SKM-1 (cell line): ENCODE results near the gene ADAM11.
"Not testable (repeated sequence)": the region's sequence is repeated elsewhere in the genome, so short reads cannot be mapped to it uniquely, and the experiment has no call there.

Source experiments
- DNase-seq: peaks from one replicate; lab custom pipeline; 2025; ENCODE audit not compliant: unreplicated experiment; lab: John Stamatoyannopoulos, UW

The ADAM11 gene

DNA sequence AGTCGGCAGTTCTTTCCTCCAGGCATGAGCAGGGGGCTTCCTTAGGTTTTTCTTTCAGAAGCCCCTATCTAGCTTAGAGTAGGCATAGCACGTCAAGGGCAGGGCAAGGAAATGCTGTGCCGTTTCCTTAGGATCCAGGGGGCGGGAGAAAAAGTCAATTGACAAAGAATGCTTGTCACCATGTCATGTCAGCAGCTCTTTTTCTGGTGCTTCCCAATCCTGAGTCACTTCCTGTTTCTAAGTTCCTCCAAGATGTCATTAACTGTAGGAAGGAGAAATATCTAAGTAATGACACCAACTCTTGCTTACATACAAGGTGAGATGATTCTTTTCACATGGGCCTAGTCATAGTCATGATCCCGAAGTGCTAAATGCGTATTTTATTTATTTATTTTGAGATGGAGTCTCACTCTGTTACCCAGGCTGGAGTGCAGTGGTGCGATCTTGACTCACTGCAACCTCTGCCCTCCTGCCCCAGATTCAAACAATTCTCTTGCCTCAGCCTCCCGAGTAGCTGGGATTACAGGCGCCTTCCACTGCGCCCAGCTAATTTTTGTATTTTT lies 36.1 kb downstream of the ADAM11 start:
- DNase-seq: peak; percentile 47

DNA sequence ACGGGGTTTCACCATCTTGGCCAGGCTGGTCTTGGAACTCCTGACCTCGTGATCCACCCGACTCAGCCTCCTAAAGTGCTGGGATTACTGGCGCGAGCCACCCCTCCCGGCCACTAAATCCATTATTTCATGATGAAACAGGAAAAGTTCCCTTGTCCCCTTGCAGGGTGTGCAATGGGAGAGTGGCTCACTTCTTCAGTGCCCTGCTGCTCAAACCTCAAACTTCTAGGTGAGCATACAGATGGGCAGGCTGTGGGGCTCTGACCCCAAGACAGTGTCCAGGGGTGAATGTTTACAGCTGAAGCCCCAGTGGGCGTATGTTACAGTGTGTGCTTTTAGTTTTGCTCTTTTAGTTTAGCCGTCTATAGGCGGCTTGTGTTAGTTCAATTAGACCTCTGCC lies 36.6 kb downstream of the ADAM11 start:
- DNase-seq: no peak

DNA sequence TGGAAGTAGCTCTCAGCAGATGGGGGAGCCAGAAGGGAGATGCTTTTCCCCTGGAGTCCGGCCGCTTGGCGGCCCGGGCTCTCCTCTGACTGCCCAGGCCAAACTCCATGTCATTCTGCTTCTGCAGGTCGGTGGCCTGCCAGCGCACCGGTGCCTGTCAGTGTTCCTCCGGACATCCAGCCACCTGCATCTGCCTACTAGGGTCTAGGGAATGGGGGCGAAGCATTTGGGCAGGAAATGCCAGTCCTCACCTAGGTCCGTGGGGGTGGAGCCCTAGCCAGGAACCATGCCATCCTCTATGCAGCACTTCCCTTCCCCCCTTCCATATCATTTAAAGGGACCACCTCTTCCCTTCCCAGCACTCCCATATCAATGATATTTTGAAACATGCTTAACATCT lies 37.1 kb downstream of the ADAM11 start:
- DNase-seq: no peak

DNA sequence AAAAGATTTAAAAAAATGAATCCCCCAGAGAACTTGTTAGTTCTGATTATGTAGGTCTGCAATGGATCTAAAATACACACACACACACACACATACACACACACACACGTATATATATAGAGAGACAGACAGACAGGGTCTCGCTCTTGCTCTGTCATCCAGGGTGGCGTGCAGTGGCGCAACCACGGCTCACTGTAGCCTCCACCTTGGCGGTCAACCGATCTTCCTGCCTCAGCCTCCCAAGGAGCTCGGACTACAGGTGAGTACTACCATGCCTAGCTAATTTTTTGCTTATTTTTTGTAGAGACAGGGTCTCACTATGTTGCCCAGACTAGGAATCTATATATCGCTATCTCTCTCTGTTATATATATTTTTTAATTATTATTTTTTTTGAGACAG lies 37.9 kb downstream of the ADAM11 start:
- no peak for DNase-seq

DNA sequence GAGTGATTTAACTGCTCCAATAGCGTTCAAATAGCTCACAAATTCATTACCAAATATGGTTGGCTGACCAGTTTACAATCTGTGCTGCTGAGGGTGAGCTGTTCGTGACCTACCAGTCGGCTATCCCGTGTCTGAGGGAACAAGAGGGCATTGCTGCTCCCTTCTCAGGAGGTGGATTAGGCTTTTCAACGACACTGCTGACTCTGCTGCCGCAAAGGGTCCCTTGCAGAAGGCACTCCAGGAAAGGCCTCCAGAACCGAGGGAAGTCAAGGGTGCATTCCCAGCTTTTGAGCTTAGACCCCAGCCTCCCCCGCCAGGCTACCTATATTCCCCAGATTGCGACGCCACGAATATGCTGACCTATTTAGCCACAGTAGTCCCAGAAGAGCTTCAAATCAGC lies 39.0 kb downstream of the ADAM11 start:
- DNase-seq: no peak

DNA sequence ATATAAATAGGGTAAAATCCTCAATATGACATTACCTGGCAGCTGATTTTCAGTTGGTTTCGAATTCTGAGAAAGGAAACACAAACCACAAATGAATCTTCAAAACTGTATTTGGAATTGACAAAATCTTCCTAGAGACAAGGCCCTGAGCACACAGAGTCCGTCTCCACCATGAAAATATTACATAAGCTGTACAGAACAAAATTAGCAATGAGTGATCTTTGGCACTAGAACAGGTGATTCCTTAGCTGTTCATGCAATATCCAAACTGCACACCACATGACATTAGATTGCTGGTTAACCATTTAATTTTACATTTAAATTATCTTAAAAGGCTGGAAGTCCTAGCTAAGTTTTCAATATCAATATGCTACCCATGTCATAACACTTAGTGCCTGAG lies 39.6 kb downstream of the ADAM11 start:
- DNase-seq: no peak

DNA sequence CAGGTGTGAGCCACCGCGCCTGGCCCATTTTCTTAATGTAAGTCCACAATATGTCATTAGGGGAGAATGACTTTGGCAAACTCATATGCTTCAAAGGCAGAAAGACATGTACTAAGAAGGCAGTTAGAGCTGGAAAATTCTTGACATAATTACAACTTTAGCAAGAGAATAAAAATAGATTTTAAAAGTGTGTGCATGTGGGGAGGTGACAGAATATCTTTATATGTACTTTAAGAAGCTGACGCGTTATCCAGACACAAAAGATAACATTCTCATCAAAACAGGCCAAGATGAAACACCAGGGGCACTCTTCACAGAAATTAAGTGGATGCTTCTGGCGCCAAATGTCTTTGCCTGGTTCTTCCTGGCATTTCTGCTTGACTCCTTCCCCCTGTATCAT lies 43.1 kb downstream of the ADAM11 start:
- DNase-seq: no peak

DNA sequence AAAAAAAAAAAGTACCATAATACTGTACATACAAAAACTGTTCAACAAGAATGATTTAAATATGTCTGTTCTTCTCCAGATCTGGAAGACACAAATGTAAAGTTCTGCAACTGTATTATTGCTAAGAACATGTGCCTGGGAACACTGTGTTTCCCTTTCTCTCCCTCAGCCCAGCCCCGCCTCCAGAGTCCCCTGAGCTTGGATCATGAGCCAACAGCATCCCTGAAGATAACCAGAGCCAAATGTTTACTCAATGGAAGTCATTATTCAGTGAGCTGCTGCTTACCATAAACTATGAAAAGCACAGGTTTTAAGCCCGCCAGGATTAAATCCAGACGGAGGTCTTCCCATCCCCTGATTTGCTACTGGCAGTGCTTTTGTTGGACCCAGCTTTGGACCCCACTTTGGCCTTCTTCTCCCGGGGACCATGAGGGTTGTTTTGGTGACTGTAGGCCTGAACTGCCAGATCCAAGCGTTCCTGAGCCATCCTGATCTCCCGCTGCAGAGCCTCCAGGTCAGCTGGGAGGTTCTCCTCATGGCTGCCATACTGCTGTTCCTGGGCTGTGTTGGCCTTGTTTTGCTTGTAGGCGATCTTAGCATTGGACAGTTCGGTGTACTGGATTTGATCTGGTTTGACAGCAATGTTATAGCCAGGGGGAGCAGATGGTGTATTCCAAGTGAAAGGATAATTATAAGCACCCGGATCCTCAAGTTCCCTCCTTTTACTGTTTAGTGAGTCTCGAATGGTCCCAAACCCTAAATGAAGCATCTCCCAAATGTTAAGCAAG lies 45.7 kb downstream of the ADAM11 start:
- no peak for DNase-seq

DNA sequence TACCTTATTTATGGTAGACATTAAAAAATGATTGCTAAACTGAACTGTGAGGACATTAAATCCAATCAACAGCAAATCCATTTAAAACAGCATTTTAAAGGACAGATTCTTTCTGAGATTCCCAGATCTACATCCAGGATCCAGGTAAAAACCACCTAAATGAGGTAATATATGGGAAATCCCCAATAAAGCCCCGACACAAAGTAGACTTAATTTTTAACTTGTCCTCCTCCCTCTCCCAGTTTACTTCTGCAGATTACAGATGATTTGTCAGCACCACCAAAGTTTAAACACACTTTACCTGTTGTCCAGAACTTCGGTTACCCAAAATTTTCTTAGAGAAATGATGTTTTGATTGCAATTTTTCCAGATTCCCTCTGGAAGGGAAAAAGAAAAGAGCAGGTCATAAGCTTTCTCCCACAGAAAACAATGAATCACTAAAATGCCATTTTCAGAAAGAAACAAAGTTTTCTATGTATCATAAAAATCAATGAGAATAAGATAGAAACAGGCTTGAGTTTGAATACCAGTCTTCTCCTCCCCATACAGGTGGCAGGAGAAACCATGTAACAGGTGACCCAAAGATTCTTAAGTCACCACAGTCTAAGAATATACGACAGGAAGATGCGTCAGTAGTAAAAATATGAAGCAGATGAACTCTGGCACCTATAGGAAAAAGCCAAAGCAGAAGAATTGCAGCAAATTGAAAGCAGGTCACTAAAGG lies 48.5 kb downstream of the ADAM11 start:
- no peak for DNase-seq

DNA sequence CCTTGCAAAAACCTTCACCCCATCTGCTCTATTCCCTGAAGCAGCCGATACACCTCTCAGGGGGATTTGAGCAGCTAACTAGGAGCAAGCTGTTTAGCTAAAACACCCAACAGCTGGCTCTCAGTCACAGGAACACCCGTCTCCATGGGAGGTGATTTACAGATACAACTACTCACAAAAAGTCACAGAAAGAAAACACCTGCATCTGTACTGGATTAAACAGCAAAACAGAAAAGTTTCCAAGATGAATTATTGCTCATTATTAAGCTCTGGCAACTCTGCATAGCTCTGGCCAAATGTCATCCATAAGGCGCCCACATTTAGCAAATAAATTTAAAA lies 49.0 kb downstream of the ADAM11 start:
- DNase-seq: no peak

DNA sequence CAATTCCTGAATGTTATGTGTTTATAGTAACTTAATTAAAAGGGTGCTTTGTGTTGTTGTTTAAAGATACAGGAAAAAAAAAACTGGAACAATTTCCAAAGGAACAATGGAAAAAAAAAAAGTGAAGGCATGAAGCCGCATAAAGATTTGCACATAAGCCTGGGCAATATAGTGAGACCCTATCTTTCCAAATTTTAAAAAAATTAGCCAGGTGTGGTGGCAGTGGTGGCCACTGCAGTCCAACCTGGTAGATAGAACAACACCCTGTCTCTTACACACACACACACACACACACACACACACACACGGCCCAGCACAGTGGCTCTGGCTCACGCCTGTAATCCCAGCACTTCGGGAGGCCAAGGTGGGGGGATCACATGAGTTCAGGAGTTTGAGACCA lies 49.4 kb downstream of the ADAM11 start:
- no peak for DNase-seq

DNA sequence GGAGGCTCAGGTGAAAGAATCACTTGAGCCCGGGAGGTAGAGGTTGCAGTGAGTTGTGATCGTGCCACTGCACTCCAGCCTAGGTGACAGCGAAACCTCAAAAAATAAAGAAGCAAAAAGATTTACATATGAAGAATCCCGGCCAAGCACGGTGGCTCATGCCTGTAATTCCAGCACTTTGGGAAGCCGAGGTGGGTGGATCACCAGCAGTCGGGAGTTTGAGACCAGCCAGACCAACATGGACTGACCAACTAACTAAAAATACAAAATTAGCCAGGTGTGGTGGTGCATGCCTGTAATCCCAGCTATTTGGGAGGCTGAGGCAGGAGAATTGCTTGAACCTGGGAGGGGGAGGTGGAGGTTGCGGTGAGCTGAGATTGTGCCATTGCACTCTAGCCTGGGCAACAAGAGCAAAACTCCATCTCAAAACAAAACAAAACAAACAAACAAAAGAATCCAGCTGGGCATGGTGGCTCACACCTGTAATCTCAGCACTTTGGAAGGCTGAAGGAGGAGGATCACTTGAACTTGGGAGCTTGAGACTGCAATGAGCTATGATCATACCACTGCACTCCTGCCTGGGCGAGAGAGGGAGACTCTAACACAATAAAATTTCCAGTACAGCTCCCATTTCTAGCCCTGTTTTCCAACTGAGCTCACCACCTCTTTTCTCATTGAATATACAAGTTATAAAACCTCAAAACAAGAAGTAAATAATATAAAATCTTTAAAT lies 50.0 kb downstream of the ADAM11 start:
- not testable (repeated sequence) for DNase-seq

DNA sequence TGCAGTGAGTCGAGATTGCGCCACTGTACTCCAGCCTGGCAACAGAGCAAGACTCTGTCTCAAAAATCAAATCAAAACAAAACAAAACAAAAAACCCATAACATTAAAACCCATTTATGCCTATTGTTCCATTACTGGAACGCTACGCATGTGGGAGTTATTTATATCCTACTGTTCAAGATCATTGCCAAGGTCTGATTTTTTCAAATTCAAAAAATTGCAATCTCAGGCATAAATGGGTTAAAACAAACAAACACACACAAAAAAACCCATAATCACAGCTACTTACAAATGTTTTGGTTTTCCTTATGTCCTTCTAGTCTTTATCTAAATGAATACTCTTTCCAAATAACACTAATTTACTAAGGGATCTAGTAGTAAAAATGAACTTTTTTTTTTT lies 53.5 kb downstream of the ADAM11 start:
- no peak for DNase-seq

DNA sequence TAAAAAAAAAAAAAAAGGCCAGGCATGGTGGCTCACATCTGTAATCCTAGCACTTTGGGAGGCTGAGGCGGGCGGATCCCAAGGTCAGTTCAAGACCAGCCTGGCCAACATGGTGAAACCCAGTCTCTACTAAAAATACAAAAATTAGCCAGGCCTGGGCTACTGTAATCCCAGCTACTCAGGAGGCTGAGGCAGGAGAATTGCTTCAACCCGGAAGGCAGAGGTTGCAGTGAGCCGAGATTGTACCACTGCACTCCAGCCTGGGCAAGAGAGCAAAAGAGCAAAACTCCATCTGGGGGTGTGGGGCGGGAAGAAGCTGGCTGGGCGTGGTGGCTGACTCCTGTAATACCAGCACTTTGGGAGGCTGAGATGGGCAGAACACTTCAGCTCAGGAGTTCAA lies 59.7 kb downstream of the ADAM11 start:
- DNase-seq: not testable (repeated sequence)

DNA sequence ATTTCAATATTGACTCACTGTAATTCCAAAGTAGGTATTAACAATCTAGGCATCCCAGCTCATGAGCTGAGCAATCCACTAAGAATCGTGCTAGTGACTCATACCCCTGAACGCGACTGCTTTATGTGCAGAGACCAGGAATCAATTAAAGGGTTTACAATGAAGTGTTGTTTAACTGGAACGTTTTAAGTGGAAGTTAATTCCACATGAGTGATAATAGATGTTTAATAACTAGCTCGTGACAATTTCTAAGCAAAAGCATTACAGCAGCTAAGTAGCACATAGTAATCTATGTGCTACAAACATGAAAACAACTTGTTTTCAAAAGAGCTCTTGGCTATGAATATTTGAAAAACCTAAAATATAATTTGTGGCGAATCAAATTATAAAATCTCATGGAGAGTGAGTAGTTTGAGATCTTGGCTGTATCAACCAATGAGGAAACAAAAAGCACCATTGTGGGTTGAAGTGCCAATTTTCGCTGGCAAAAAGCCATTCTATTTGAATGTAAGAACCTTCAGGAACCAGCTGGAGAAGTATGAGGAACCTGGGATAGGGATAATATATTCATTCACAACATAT lies 61.9 kb downstream of the ADAM11 start:
- no peak for DNase-seq

DNA sequence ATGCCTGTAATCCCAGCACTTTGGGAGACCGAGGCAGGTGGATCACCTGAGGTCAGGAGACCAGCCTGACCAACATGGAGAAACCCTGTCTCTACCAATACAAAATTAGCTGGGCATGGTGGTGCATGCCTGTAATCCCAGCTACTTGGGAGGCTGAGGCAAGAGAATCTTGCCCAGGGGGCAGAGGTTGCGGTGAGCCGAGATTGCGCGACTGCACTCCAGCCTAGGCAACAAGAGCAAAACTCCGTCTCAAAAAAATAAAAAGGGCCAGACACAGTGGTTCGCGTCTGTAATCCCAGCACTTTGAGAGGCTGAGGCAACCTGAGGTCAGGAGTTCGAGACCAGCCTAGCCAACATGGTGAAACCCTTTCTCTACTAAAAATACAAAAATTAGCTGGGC lies 66.4 kb downstream of the ADAM11 start:
- DNase-seq: not testable (repeated sequence)

DNA sequence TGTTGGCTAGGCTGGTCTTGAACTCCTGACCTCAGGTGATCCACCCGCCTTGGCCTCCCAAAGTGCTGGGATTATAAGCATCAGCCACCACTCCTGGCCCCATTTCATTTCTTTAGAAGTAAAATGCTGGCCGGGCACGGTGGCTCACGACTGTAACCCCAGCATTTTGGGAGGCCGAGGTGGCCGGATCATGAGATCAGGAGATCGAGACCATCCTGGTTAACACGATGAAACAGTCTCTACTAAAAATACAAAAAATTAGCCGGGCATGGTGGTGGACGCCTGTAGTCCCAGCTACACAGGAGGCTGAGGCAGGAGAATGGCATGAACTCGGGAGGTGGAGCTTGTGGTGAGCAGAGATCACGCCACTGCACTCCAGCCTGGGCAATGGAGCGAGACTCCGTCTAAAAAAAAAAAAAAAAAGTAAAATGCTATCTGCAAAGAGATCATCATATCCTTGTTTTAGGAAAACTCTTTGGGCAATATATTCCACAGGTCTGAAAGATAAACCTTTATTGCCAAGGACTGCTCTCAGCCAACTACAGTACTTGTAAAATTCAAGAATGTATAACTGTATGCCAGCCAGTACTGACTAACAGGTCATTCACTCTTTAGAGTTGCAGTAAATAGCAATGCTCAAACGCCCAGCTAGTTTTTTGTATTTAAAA lies 67.5 kb downstream of the ADAM11 start:
- no peak for DNase-seq

DNA sequence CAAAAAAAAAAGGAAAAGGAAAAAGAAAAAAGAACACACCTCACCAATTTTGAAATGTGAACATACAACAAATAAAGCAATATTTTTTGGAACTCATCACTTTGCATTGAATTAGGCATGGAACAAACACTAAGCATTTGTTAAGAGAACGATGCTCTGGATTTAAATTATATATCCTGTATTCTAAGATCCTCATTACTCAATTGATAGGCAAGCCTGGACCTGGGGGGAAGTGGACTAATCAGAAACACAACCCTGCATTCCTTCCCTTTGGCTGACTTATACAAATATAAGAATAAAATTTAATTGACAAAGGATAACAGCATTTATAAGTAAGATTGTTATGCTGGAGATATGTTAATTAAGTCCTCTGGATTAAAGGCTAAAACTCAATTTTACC lies 69.1 kb downstream of the ADAM11 start:
- no peak for DNase-seq

DNA sequence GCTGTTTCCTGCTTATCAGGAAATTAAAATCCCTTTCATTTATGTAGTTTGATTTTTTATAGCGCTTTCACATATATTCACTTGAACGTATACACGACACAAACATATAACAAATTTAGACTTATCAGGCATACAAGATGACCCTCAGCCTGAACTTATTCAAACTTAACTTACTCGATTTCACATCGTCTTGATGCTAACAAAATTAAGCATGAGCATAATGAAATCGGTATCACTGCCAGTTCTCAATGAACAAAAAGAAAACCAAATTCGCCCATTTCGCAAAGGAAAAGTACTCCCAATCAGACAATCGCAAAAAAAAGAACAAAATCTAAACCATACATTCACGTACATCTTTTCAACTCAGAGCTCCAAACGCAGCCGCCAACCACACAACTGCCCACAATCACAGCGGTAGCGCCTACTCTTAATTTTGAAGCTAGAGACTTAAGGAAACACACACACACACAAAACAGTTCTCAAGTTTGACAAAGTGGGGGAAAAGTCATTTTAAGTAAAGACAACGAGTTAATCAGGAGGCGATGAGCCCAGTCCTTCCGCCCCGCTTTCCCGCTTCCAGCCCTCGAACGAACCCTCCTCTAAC lies 70.2 kb downstream of the ADAM11 start:
- DNase-seq: no peak

DNA sequence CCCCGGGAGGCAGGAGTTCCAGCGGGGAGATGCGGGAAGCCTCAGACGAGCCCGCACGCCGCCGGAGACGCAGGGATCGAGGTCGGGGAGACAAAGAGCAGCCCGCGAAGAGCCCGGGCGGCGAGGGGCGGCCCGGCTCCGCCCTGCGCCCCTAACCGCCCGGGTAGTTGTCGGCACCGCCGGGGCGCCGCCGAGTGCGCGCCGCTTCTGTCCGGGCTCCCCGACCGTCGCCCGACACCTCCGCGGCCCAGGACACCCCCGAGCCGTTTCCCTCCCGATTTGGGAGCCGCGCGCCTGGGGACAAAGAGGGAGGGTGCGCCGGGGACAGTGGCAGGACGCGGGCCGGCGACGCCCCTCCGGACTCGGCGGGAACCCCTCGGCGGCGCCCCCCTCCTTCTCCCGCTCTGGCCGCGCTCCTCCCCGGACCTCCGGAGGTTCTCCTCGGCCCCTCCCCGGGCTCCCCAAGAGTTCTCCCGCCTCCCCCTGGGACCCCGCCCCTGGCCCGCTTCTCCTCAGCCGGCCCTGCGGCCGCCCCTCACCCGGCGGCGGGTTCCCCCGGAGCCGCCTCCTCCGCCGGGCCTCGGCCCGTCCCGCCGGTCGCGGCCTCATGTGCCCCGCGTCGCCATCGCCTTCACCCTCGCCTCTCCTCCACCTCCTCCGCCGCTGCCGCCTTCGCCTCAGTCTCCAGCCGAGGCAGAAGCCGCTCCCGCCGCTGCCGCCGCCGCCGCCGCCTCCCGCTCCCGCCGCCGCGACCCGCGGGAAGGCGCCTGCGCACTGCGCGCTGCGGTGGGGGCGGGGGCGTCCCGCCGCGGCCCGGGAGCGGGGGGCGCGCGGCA lies 71.0 kb downstream of the ADAM11 start, which contains the start of gene GJC1:
Gene GJC1, minus strand, starts transcription at position 765 of the 836 bp plus-strand sequence. CDS start 24,470 bp downstream, outside the sequence.
- no peak for DNase-seq
